ENCODE data around the gene TPP2.

TPP2 gene

GRCh38 chr13:102586615-102587014, 10.2 kb upstream of the TPP2 start:
- no peak for DNase-seq
- no peak overlapping the region for H2BK5ac ChIP-seq (ENCODE audit: low read length)
- no peaks in the 10 kb centered on the region for H3K79me2 ChIP-seq (ENCODE audit: control insufficient read depth, insufficient read depth, low read length)
- H3K27ac ChIP-seq (ENCODE audit: low read depth, low read length): no peak overlapping the region
- H4K5ac ChIP-seq (ENCODE audit: low read length): no peak overlapping the region
- no peaks in the 10 kb centered on the region for H3K79me1 ChIP-seq (ENCODE audit: low read length)
- H3K36me3 ChIP-seq (ENCODE audit: control insufficient read depth, insufficient read depth, low read length): no peaks in the 10 kb centered on the region
- no CpG with 5 or more reads among the region's 3 CpGs for WGBS (ENCODE audit: extremely low coverage, insufficient coverage, low lambda C conversion rate)
- H2BK120ac ChIP-seq (ENCODE audit: low read depth, low read length): no peak overlapping the region
- no peak overlapping the region for H3K23ac ChIP-seq (ENCODE audit: low read length)
- H3K4me2 ChIP-seq (ENCODE audit: low read length): no peak overlapping the region
- no peak overlapping the region for H2AK5ac ChIP-seq (ENCODE audit: low read length)
- H2BK15ac ChIP-seq (replicated peaks; ENCODE audit: low read depth): no peak overlapping the region
- no peak overlapping the region for H3K9ac ChIP-seq (ENCODE audit: low read length)
- no peak overlapping the region for H3K56ac ChIP-seq (ENCODE audit: low read length)
- H3K4ac ChIP-seq (ENCODE audit: low read depth, low read length): no peak overlapping the region
- H4K8ac ChIP-seq (ENCODE audit: low read depth, low read length): no peak overlapping the region
- no peaks in the 10 kb centered on the region for H3K27me3 ChIP-seq (ENCODE audit: insufficient read depth, low read length, poor library complexity)
- H3K18ac ChIP-seq (ENCODE audit: low read length): no peak overlapping the region
- H3K4me1 ChIP-seq (ENCODE audit: control insufficient read depth, low read depth, low read length): peaks cover 3% of the 10 kb centered on the region
- H3K4me3 ChIP-seq (ENCODE audit: low read length): no peak overlapping the region

- Histone ChIP-seq H3K9ac (ENCODE audit: low read length) (no peak overlapping the region), H3K79me2 (ENCODE audit: control insufficient read depth, insufficient read depth, low read length) (no peaks in the 10 kb centered on the region), H3K18ac (ENCODE audit: low read length) (no peak overlapping the region), H3K23ac (ENCODE audit: low read length) (no peak overlapping the region), H2AK5ac (ENCODE audit: low read length) (no peak overlapping the region), H2BK15ac (replicated peaks; ENCODE audit: low read depth) (no peak overlapping the region), H2BK5ac (ENCODE audit: low read length) (no peak overlapping the region), H4K8ac (ENCODE audit: low read depth, low read length) (no peak overlapping the region), H4K5ac (ENCODE audit: low read length) (no peak overlapping the region), H3K4me2 (ENCODE audit: low read length) (no peak overlapping the region), H3K56ac (ENCODE audit: low read length) (no peak overlapping the region), H3K27ac (ENCODE audit: low read depth, low read length) (no peak overlapping the region), H3K27me3 (ENCODE audit: insufficient read depth, low read length, poor library complexity) (no peaks in the 10 kb centered on the region), H3K79me1 (ENCODE audit: low read length) (no peaks in the 10 kb centered on the region), H2BK120ac (ENCODE audit: low read depth, low read length) (no peak overlapping the region), H3K4me3 (ENCODE audit: low read length) (no peak overlapping the region), H3K4ac (ENCODE audit: low read depth, low read length) (no peak overlapping the region), H3K4me1 (ENCODE audit: control insufficient read depth, low read depth, low read length) (peaks cover 3% of the 10 kb centered on the region), H3K36me3 (ENCODE audit: control insufficient read depth, insufficient read depth, low read length) (no peaks in the 10 kb centered on the region)
- DNase-seq: peak; percentile 55
- no CpG with 5 or more reads among the region's 2 CpGs for WGBS (ENCODE audit: extremely low coverage, insufficient coverage, low lambda C conversion rate)
Measured at GRCh38 chr13:102587916-102588315, 8.9 kb upstream of the TPP2 start.

DNA sequence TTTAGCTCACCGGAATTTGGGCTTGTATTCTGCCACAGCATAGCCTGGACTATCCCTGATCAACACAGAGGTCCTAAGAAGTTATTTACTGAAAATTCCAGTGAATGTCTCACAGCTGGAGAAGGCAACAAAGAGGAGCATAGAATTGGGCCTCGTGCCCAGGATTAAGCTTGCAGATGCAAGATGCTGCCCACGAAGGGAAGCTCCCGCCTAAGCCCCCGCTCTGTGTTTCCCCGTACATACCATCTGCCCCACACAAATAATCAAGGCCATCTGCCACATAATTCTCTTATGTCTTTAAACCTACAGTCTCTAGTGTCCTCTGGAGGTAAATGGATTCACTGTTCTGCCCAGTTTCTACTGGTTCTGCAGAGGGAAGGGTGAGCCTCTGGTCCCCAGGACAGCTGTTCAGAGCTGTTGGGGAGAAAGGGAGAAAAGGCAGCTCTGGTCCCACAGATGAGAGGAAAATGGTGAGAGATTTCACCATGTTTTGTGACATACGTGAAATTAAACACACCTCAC, 7.4 kb upstream of the TPP2 start:
- Histone ChIP-seq H3K9ac (ENCODE audit: low read length) (no peak overlapping the region), H3K79me2 (ENCODE audit: control insufficient read depth, insufficient read depth, low read length) (no peaks in the 10 kb centered on the region), H3K4me2 (ENCODE audit: low read length) (no peak overlapping the region), H2BK15ac (replicated peaks; ENCODE audit: low read depth) (no peak overlapping the region), H3K79me1 (ENCODE audit: low read length) (no peaks in the 10 kb centered on the region), H3K4me1 (ENCODE audit: control insufficient read depth, low read depth, low read length) (peaks cover 3% of the 10 kb centered on the region), H2AK5ac (ENCODE audit: low read length) (no peak overlapping the region), H3K36me3 (ENCODE audit: control insufficient read depth, insufficient read depth, low read length) (no peaks in the 10 kb centered on the region), H3K27ac (ENCODE audit: low read depth, low read length) (no peak overlapping the region), H3K23ac (ENCODE audit: low read length) (no peak overlapping the region), H4K5ac (ENCODE audit: low read length) (no peak overlapping the region), H3K18ac (ENCODE audit: low read length) (no peak overlapping the region), H3K4me3 (ENCODE audit: low read length) (no peak overlapping the region), H2BK120ac (ENCODE audit: low read depth, low read length) (no peak overlapping the region), H3K56ac (ENCODE audit: low read length) (no peak overlapping the region), H2BK5ac (ENCODE audit: low read length) (no peak overlapping the region), H4K8ac (ENCODE audit: low read depth, low read length) (no peak overlapping the region), H3K4ac (ENCODE audit: low read depth, low read length) (no peak overlapping the region), H3K27me3 (ENCODE audit: insufficient read depth, low read length, poor library complexity) (no peaks in the 10 kb centered on the region)
- no peak for DNase-seq
- no CpG with 5 or more reads among the region's 7 CpGs for WGBS (ENCODE audit: extremely low coverage, insufficient coverage, low lambda C conversion rate)

GRCh38 chr13:102591988-102592781, 4.6 kb upstream of the TPP2 start:
- no peaks in the 10 kb centered on the region for H3K27me3 ChIP-seq (ENCODE audit: insufficient read depth, low read length, poor library complexity)
- H3K79me2 ChIP-seq (ENCODE audit: control insufficient read depth, insufficient read depth, low read length): peaks cover 2% of the 10 kb centered on the region
- H4K8ac ChIP-seq (ENCODE audit: low read depth, low read length): no peak overlapping the region
- peak overlapping the region; percentile 69 for H3K9ac ChIP-seq (ENCODE audit: low read length)
- no peak overlapping the region for H2AK5ac ChIP-seq (ENCODE audit: low read length)
- H3K79me1 ChIP-seq (ENCODE audit: low read length): no peaks in the 10 kb centered on the region
- peak; percentile 91 for DNase-seq
- H3K4me3 ChIP-seq (ENCODE audit: low read length): peak overlapping the region; percentile 48
- WGBS (ENCODE audit: extremely low coverage, insufficient coverage, low lambda C conversion rate): no CpG with 5 or more reads among the region's 36 CpGs
- H2BK15ac ChIP-seq (replicated peaks; ENCODE audit: low read depth): no peak overlapping the region
- no peak overlapping the region for H3K18ac ChIP-seq (ENCODE audit: low read length)
- no peak overlapping the region for H2BK120ac ChIP-seq (ENCODE audit: low read depth, low read length)
- no peak overlapping the region for H3K27ac ChIP-seq (ENCODE audit: low read depth, low read length)
- H2BK5ac ChIP-seq (ENCODE audit: low read length): no peak overlapping the region
- no peaks in the 10 kb centered on the region for H3K36me3 ChIP-seq (ENCODE audit: control insufficient read depth, insufficient read depth, low read length)
- peaks cover 3% of the 10 kb centered on the region for H3K4me1 ChIP-seq (ENCODE audit: control insufficient read depth, low read depth, low read length)
- peak overlapping the region; percentile 57 for H3K23ac ChIP-seq (ENCODE audit: low read length)
- H3K4me2 ChIP-seq (ENCODE audit: low read length): peak overlapping the region; percentile 96
- no peak overlapping the region for H3K4ac ChIP-seq (ENCODE audit: low read depth, low read length)
- no peak overlapping the region for H4K5ac ChIP-seq (ENCODE audit: low read length)
- peak overlapping the region; percentile 87 for H3K56ac ChIP-seq (ENCODE audit: low read length)

DNA sequence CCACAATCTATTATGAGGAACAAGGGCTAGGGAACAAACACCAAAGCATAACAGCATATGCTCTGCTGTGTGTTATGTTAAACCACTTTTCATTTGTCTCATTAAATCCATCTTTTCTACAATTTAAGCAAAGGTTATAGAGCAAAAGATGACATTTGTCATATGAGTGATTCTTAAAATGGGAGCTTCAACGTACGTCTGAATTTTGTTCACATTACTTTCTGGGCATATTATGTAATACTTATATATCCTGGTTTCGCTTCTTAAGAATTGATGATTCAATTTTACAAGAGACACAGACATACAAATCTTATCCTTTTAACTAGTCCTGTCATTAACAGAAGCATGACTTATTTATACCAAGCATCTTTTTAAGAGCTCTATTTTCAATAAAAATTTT, 3.3 kb upstream of the TPP2 start:
- Histone ChIP-seq H2BK5ac (ENCODE audit: low read length) (no peak overlapping the region), H3K4me1 (ENCODE audit: control insufficient read depth, low read depth, low read length) (no peaks in the 10 kb centered on the region), H2BK120ac (ENCODE audit: low read depth, low read length) (no peak overlapping the region), H3K23ac (ENCODE audit: low read length) (no peak overlapping the region), H3K27me3 (ENCODE audit: insufficient read depth, low read length, poor library complexity) (no peaks in the 10 kb centered on the region), H3K4ac (ENCODE audit: low read depth, low read length) (no peak overlapping the region), H3K79me2 (ENCODE audit: control insufficient read depth, insufficient read depth, low read length) (peaks cover 14% of the 10 kb centered on the region), H2AK5ac (ENCODE audit: low read length) (no peak overlapping the region), H3K36me3 (ENCODE audit: control insufficient read depth, insufficient read depth, low read length) (no peaks in the 10 kb centered on the region), H4K8ac (ENCODE audit: low read depth, low read length) (no peak overlapping the region), H3K56ac (ENCODE audit: low read length) (no peak overlapping the region), H3K27ac (ENCODE audit: low read depth, low read length) (no peak overlapping the region), H3K18ac (ENCODE audit: low read length) (no peak overlapping the region), H3K4me2 (ENCODE audit: low read length) (no peak overlapping the region), H3K9ac (ENCODE audit: low read length) (no peak overlapping the region), H2BK15ac (replicated peaks; ENCODE audit: low read depth) (no peak overlapping the region), H3K79me1 (ENCODE audit: low read length) (no peaks in the 10 kb centered on the region), H4K5ac (ENCODE audit: low read length) (no peak overlapping the region), H3K4me3 (ENCODE audit: low read length) (no peak overlapping the region)
- DNase-seq: no peak
- WGBS (ENCODE audit: extremely low coverage, insufficient coverage, low lambda C conversion rate): no CpG with 5 or more reads among the region's 3 CpGs
